ENCODE measurements around the gene DSG4.

DSG4 gene

GRCh38 chr18:31446854-31447253, 70.3 kb downstream of the DSG4 start:
- DNase-seq (ENCODE audit: low read depth): peak; percentile 79

GRCh38 chr18:31447530-31448191, 71.1 kb downstream of the DSG4 start, which contains the start of gene DSG3:
Gene DSG3, plus strand, starts transcription at chr18:31447741. Its CDS starts 137 bp downstream, at chr18:31447878.
- no peak for DNase-seq (ENCODE audit: low read depth)

- DNase-seq (ENCODE audit: low read depth): peak; percentile 61
Measured at GRCh38 chr18:31450409-31450808, 73.8 kb downstream of the DSG4 start.

- no peak for DNase-seq (ENCODE audit: low read depth)
Measured at GRCh38 chr18:31451625-31452024, 75.0 kb downstream of the DSG4 start.

GRCh38 chr18:31454066-31454708, 77.6 kb downstream of the DSG4 start:
- peak; percentile 95 for DNase-seq (ENCODE audit: low read depth)
